T-helper 2 cell (primary cell): ENCODE results near the gene MYL4.
A peak's percentile ranks its signal among the peaks of the same experiment; 100 is the strongest.
"Not testable (repeated sequence)": the region's sequence is repeated elsewhere in the genome, so short reads cannot be mapped to it uniquely, and the experiment has no call there.

ENCODE experiments used
- DNase-seq, 5 experiments: peaks; one replicate each; pipeline versions ENCODE4 v3.0.0 to v3.0.0-alpha.2; 2012 to 2022

MYL4 gene

GRCh38 chr17:47222047-47222446, 12.9 kb downstream of the MYL4 start:
- no peak for DNase-seq

DNA sequence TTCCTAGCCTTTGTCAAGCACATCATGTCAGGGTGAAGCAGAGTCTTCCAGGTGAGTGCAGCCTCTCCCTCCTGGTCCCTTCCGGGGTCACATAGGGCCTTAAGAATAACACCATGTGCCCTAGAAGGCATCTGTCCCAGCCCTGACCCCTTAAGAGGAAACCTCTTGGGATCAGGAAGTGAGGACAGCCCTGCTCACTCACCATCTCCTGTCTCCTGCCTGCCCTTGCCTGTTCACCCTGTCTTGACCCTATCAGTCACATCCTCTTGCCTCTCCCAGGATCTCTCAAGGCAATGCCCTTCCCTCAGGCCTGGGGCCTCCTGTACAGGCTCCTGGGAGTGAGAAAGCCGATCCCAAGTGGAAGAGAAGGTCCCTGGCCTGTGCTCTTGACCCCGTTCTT, 13.9 kb downstream of the MYL4 start:
- DNase-seq, result no peak

- DNase-seq, result no peak
These were observed 14.3 kb downstream of the MYL4 start for GRCh38 chr17:47223460-47223859.

- DNase-seq, result not testable (repeated sequence)
These were observed 14.9 kb downstream of the MYL4 start for GRCh38 chr17:47224077-47224476.

DNA sequence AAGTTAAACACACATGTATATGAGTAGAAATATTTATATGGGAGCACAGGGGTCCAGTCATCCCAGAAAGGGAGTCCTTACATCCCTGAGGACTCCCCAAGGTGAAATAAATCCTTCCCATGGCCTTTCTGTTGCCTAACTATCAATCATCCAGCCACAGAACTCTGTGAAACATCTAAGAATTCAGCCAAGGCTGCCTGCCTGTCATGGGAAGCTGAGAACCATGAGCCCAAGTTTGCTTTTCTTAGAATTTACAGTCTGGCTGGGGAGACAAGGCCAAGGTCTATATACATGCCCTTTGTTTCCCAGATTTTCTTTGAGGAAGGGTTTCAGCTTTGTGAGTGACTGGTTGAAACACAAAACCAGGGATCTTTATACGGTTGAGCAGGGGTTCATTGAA, 15.8 kb downstream of the MYL4 start:
- DNase-seq, result no peak

- DNase-seq, result no peak
These were observed 16.3 kb downstream of the MYL4 start for GRCh38 chr17:47225436-47225858.

DNA sequence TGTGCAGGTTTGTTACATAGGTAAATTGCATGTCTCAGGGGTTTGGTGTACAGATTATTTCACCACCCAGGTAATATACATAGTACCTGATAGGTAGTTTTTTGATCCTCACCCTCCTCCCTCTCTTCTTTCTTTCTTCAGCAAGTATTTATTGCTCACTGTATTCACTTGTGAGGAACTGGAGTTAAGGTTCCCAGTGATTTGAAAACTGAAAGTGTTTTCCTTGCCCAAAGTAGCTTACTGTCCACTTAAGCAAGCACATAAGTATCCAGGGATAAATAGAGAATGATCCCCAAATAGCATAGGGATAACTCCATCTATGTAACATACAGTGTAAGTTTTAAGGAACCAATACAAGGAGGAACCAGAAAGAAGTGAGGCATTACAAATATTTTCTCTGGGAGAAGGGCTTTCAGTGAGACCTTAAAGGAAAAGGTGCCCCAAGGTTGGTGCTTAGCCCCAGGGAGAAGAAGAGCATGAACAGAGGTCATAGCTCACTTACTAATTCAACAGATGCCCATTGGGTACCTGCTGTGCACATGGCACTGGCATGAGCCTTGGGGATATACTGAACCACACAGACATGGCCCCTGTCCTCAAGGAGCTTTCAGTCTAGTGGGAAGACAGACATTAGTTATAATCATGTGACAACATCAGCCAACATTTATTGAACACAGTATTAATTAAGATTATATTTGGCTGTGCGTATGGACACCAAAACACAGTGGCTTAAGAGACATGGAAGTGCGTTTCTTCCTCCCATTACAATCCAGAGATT, 17.0 kb downstream of the MYL4 start:
- DNase-seq, result no peak

DNA sequence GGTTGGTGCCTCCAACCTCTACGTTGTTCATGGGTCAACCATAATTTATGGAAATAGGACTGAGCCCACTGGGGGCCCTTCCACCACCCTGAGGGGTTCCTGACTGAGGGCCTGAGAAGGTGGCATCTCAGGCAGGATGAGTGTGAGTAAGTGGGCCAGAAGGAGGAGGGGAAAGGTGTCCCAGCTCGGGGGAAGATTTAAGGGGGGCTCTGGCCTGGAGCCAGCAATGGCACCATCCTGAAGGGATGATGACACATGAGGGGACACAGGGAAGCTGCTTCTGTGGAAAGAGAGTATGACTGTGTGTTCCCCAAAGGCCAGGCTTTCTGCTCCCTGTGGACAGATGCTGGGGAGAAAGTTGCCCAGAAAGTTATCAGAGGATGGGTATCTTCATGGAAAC, 18.7 kb downstream of the MYL4 start:
- no peak for DNase-seq

DNA sequence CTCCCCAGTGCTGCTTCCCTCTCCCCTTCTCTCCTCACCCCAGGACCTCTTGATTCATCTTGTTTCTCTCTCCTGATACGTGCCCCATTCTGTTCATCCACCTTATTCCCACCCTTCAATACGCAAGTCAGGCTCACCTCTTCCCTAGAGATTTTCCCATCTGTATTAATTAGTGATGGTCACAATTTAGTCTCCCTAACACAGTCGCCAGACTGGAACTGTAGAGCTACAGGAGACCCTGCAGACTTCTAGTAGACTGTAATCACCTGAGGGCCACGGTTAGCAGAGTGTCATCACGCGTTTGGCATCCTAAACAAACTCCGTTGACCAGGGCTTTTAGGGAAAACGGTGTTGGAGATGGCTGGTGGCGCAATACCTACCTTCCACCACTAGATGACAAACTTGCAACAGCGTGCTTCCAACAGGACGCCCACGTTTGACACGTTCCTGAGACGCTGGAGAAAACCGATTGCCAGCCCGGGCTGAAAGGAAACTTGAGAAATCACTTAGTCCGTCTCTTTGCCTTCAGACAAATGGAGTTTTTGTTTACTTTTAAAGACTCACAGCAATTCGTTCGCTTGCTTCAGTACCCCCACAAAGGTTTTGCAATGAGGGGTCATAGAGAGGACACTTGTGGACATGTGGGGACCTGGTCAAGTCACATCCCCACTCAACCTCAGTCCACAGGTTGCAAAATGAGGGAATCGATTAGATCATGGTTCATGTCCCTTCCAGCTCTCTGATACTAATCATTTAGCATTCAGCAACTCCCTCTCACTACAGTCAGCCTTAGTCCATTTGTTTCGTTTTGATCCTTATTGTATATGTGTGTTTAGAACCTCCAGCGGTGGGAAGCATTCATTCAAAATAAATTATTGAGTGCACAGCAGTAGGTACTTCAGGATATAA, 20.6 kb downstream of the MYL4 start:
- peak in 4 of 5 experiments; percentile 47 to 83 (median 50) for DNase-seq

DNA sequence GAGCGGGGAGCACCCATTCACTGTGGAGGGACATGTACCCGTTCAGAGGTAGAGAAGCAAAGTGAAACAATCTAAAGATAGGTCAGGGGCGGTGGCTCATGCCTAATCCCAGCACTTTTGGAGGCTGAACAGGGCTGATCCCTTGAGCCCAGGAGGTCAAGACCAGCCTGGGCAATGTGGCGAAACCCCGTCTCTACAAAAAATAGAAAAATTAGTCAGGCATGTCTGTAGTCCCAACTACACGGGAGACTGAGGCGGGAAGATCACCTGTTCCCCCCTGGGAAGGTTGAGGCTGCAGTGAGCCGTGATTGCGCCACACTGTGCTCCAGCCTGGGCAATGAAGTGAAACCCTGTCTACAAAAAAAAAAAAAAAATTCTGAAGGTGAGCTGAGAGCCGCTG, 21.7 kb downstream of the MYL4 start:
- DNase-seq, result no peak

GRCh38 chr17:47231334-47231733, 22.2 kb downstream of the MYL4 start:
- no peak for DNase-seq

GRCh38 chr17:47231866-47232265, 22.7 kb downstream of the MYL4 start:
- no peak for DNase-seq

GRCh38 chr17:47232465-47232864, 23.3 kb downstream of the MYL4 start:
- DNase-seq, result no peak

DNA sequence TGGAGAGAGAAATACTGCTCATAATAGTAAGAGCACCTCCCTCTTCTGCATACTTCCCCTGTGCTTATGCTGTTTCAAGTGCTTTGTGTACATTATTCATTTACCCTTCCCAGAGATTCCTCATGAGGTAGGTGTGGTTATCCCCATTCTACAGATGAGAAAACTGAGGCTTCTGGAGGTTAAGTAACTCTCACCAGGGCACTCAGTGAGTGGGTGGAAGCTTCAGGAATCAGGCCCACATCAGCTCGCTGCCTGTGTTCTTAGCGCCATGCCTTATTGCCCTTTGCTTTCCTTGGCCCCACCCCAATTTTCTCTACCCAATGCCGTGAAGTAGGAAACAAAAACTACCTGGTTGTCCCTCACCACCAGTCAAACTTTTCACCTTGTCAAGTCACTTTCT, 26.4 kb downstream of the MYL4 start:
- DNase-seq, result no peak

- DNase-seq, result no peak
These were observed 26.8 kb downstream of the MYL4 start for GRCh38 chr17:47235923-47236322.

GRCh38 chr17:47237841-47238240, 28.7 kb downstream of the MYL4 start:
- no peak for DNase-seq

- DNase-seq, result no peak
These were observed 29.3 kb downstream of the MYL4 start for GRCh38 chr17:47238321-47239010.

DNA sequence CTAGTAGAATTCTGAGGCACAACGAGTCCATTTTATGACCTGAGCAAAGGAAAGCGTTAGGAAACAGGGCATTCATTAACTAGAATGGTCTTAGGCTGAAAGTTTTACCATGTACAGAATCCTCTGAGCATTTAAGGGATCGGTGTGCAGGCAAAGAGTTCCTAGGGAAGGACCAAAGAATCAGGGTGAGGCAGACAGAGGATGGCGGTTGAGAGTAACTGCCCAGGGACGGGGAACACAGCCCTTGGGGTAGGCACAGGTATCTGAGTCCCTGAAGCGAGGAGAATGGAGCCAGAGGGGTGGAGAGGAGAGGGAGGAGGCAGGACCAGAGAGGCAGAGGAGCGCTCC, 30.4 kb downstream of the MYL4 start:
- no peak for DNase-seq

- DNase-seq, result no peak
These were observed 31.0 kb downstream of the MYL4 start for GRCh38 chr17:47239967-47240651.

GRCh38 chr17:47240806-47241205, 31.7 kb downstream of the MYL4 start:
- no peak for DNase-seq

- DNase-seq, result no peak
These were observed 33.5 kb downstream of the MYL4 start for GRCh38 chr17:47242648-47243047.

GRCh38 chr17:47243737-47244598, 34.8 kb downstream of the MYL4 start:
- DNase-seq, result no peak
